WI38 (cell line): Measurements from ENCODE around the gene MBP.
"Not testable (repeated sequence)": the region's sequence is repeated elsewhere in the genome, so short reads cannot be mapped to it uniquely, and the experiment has no call there.

Experiments used
- H3K4me3 ChIP-seq: 2 replicates; pipeline ENCODE4 v1.5.1; 2011; ENCODE audit warnings: low read depth, mild to moderate bottlenecking, control low read depth, low read length
- CTCF ChIP-seq: IDR thresholded peaks from 2 replicates; pipeline ENCODE4 v1.5.1; 2012; ENCODE audit warnings: low read depth, mild to moderate bottlenecking, control low read depth, low read length

MBP gene

GRCh38 chr18:77022116-77022515, 110.5 kb downstream of the MBP start:
- no peak for TF ChIP-seq CTCF
- no peak overlapping the region for H3K4me3 ChIP-seq

- not testable (repeated sequence) for H3K4me3 ChIP-seq
These were observed 111.1 kb downstream of the MBP start for GRCh38 chr18:77021478-77021877.

DNA sequence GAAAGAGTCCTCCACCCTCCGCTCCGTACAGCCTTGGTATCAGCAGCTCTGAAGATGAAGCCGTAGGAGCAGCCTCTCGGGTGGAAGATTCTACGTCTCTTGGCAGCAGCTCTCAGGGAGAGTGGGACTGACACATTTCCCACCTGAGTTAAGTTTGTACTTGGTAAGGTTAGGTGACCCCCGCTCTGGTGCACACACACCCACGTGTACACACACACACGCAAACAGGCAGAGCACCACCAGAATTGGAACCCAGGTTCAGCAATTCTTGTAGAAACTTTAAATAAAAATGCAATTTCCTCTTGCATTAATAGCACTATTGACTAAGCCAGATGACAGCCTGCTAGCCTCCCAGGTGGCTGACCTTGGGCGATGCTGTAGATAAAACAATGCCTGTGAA, 111.5 kb downstream of the MBP start:
- no peak for TF ChIP-seq CTCF
- no peak overlapping the region for H3K4me3 ChIP-seq

- H3K4me3 ChIP-seq: no peak overlapping the region
- no peak for TF ChIP-seq CTCF
These were observed 112.0 kb downstream of the MBP start for GRCh38 chr18:77020561-77020960.

- no peak overlapping the region for H3K4me3 ChIP-seq
- TF ChIP-seq CTCF: no peak
These were observed 112.9 kb downstream of the MBP start for GRCh38 chr18:77019641-77020040.

DNA sequence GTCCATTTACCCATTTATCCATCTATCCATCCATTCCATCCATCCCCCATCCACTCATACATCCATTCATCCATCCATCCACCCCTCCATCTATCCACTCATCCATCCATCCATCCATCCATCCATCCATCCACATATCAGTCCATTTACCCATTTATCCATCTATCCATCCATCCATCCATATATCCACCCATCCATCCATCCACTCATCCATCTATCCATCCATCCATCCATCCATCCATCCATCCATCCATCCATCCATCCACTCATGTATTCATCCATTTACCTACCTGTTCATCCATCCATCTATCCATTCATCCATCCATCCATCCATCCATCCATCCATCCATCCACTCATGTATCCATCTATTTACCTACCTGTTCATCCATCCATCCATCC, 113.9 kb downstream of the MBP start:
- H3K4me3 ChIP-seq: not testable (repeated sequence)

GRCh38 chr18:77017355-77017754, 115.2 kb downstream of the MBP start:
- H3K4me3 ChIP-seq: no peak overlapping the region
- TF ChIP-seq CTCF: no peak

DNA sequence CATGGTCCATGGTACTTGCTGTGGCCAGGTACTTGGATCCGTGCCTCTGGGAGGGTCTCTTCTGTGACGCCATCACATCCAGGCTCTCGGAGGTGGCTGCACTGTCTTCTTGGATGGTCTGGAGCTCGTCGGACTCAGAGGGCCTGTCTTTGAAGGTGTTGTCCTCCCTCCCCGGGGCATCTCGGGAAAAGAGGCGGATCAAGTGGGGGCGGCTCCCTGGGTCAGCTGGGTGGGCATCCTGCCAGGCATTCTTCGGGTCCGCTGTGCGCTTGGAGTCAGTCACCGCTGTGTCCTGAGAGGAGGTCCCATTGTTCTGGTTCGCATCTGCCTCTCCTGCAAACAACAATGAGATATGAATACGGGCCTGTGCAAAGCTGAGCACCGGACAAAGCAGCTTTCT, 115.6 kb downstream of the MBP start:
- H3K4me3 ChIP-seq: no peak overlapping the region
- no peak for TF ChIP-seq CTCF
